Vagina (tissue), 2 donors: ENCODE results near the gene PRPF38B.

ENCODE experiments used
- CTCF ChIP-seq, 3 experiments: fragments of 450-650 bp in 2 of 3; fragments of 200-600 bp in 1 of 3; sonication (generic) in 1 of 3; IDR thresholded peaks; one replicate each; pipeline ENCODE4 v1.5.1; 2017 to 2019; ENCODE audit warnings: antibody characterized with exemption in 3 of 3, mild to moderate bottlenecking in 2 of 3, moderate library complexity in 2 of 3
- POLR2A ChIP-seq, 2 donors: fragments of 450-650 bp; IDR thresholded peaks; one replicate each; pipeline ENCODE4 v1.6.1; 2017; ENCODE audit warnings: antibody characterized with exemption in 2 of 2, mild to moderate bottlenecking in 2 of 2, moderate library complexity in 2 of 2
- POLR2AphosphoS5 ChIP-seq, 2 donors: sonication (generic); formaldehyde crosslinking; IDR thresholded peaks; one replicate each; pipeline ENCODE4 v1.9.0; 2017; ENCODE audit warnings: antibody characterized with exemption in 2 of 2, mild to moderate bottlenecking in 2 of 2, low read depth in 1 of 2; ENCODE audit not compliant: insufficient read depth in 1 of 2

- TF ChIP-seq CTCF (IDR thresholded peaks at IDR 0.05), result no peak
- no peak for TF ChIP-seq POLR2A (IDR thresholded peaks at IDR 0.05)
- TF ChIP-seq POLR2AphosphoS5 (IDR thresholded peaks at IDR 0.05; ENCODE audit: insufficient read depth in 1 of 2, low read depth in 1 of 2), result no peak
Observed at GRCh38 chr1:108706643-108707042, 14.5 kb downstream of the PRPF38B start.
